HUES48 (cell line): Measurements from ENCODE around the gene AFAP1L1.

Experiments
- H3K27ac ChIP-seq: one replicate; pipeline ENCODE4 v1.7.0; 2013; ENCODE audit warnings: low read depth, low read length, inconsistent platforms
- H3K27me3 ChIP-seq: 2 replicates; pipeline ENCODE4 v1.6.1; 2013; ENCODE audit warnings: mild to moderate bottlenecking, low read length; ENCODE audit not compliant: control insufficient read depth, insufficient read depth
- H3K36me3 ChIP-seq: 2 replicates; pipeline ENCODE4 v1.6.1; 2013; ENCODE audit warnings: low read length; ENCODE audit not compliant: control insufficient read depth, insufficient read depth
- H3K4me1 ChIP-seq: 2 replicates; pipeline ENCODE4 v1.6.1; 2013; ENCODE audit warnings: mild to moderate bottlenecking, low read length; ENCODE audit not compliant: control insufficient read depth, insufficient read depth
- H3K4me3 ChIP-seq: 2 replicates; pipeline ENCODE4 v1.5.1; 2013; ENCODE audit warnings: mild to moderate bottlenecking, low read depth, low read length
- H3K9ac ChIP-seq: 2 replicates; pipeline ENCODE4 v1.6.1; 2013; ENCODE audit warnings: mild to moderate bottlenecking, low read depth, low read length, moderate library complexity
- H3K9me3 ChIP-seq: 2 replicates; pipeline ENCODE4 v1.6.1; 2013; ENCODE audit warnings: low read length; ENCODE audit not compliant: control insufficient read depth, insufficient read depth

Gene AFAP1L1

DNA sequence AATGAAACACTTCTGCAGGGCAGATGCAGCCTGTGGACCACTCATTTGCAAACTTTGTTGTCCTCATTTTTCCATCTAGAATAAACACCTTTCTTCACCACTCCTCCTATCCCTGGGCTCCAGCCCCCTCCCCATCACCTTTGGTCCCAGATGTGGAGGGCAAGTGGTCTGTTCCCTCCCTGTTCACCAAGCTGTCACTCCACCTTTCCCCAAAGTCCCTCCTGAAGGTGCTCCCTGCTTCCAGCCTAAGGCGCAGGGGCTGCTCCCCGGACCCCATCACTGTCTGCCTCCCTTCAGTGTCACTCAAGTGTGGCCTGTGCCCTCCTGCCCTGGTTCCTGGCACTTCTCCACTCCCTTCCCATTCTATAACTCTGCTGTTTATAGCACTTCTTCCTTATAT lies 93.1 kb downstream of the AFAP1L1 start:
- no peaks in the 10 kb centered on the region for H3K27me3 ChIP-seq
- 0 out of 2 replicates have a peak, but pooled peaks cover 4% of the 10 kb centered on the region for H3K36me3 ChIP-seq

DNA sequence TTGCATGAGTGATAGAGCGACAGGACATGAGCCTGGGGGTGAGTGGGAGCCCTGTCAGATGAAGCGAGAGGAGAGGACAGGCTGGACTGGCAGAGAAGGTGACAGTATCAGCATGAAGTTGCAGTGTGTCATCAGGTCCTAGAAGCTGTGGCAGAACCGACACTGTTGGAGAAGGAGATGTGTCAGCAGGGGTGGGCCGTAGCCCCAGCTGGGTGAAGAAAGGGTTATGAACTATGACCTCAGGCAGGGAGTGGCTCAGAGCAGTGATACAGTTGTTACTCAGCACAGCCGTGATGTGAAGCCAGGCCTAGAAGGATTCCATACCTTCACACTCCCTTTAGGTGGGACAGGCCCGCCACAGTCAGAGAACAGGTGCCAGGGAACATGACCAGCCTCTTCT lies 93.8 kb downstream of the AFAP1L1 start:
- no peaks in the 10 kb centered on the region for H3K9me3 ChIP-seq
- 0 out of 2 replicates have a peak, but pooled peaks cover 4% of the 10 kb centered on the region for H3K36me3 ChIP-seq
- no peaks in the 10 kb centered on the region for H3K27me3 ChIP-seq
- no peak overlapping the region for H3K27ac ChIP-seq
- H3K4me1 ChIP-seq, result no peaks in the 10 kb centered on the region
- no peak overlapping the region for H3K9ac ChIP-seq
- no peak overlapping the region for H3K4me3 ChIP-seq

More for the DNA sequence above, 93.1 kb downstream of the AFAP1L1 start:
- Histone ChIP-seq H3K4me3 (no peak overlapping the region), H3K9me3 (no peaks in the 10 kb centered on the region), H3K27ac (no peak overlapping the region), H3K4me1 (no peaks in the 10 kb centered on the region), H3K9ac (no peak overlapping the region)

DNA sequence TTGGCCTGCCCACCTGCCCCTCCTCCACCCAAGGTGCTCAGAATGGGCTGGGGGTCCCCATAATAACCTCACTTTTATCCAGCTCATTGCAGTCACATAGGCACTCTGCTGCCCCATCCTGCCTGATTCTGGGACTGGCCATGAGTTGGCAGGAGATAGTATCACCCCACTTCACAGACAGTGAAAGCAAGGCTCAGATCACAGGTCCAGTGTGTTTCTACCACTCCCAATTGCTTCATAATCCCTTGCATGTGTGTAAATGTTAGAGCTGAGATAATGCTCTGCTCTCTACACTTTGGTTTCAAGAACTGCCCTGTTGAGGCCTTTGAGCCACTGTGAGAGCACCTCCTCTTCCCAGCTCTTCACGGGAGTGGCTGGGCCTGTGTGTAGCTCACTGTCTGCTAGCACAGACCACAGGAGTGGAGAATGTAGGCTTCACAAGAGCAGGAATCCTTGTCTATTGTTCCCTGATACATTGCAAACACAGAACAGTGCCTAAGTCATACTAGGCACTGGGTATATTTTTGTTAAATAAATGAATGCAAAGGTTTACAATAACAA lies 94.6 kb downstream of the AFAP1L1 start:
- Histone ChIP-seq H3K4me3 (no peak overlapping the region), H3K27ac (no peak overlapping the region), H3K9me3 (no peaks in the 10 kb centered on the region), H3K27me3 (no peaks in the 10 kb centered on the region), H3K36me3 (0 out of 2 replicates have a peak, but pooled peaks cover 4% of the 10 kb centered on the region), H3K9ac (no peak overlapping the region), H3K4me1 (no peaks in the 10 kb centered on the region)

GRCh38 chr5:149367249-149367971 lies 95.8 kb downstream of the AFAP1L1 start:
- Histone ChIP-seq H3K4me3 (no peak overlapping the region), H3K36me3 (0 out of 2 replicates have a peak, but pooled peaks cover 4% of the 10 kb centered on the region), H3K27me3 (no peaks in the 10 kb centered on the region), H3K9me3 (no peaks in the 10 kb centered on the region), H3K9ac (no peak overlapping the region), H3K4me1 (no peaks in the 10 kb centered on the region), H3K27ac (no peak overlapping the region)

DNA sequence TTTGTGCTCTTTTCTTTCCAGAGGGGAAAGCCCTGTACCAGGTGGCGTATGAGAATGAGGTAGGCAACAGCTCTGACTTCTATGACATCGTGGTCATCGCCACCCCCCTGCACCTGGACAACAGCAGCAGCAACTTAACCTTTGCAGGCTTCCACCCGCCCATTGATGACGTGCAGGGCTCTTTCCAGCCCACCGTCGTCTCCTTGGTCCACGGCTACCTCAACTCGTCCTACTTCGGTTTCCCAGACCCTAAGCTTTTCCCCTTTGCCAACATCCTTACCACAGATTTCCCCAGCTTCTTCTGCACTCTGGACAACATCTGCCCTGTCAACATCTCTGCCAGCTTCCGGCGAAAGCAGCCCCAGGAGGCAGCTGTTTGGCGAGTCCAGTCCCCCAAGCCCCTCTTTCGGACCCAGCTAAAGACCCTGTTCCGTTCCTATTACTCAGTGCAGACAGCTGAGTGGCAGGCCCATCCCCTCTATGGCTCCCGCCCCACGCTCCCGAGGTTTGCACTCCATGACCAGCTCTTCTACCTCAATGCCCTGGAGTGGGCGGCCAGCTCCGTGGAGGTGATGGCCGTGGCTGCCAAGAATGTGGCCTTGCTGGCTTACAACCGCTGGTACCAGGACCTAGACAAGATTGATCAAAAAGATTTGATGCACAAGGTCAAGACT lies 96.5 kb downstream of the AFAP1L1 start:
- 0 out of 2 replicates have a peak, but pooled peaks cover 4% of the 10 kb centered on the region for H3K36me3 ChIP-seq
- H3K9ac ChIP-seq, result no peak overlapping the region
- H3K27me3 ChIP-seq, result no peaks in the 10 kb centered on the region
- H3K27ac ChIP-seq, result no peak overlapping the region
- no peaks in the 10 kb centered on the region for H3K9me3 ChIP-seq
- no peak overlapping the region for H3K4me3 ChIP-seq
- H3K4me1 ChIP-seq, result no peaks in the 10 kb centered on the region

- no peaks in the 10 kb centered on the region for H3K9me3 ChIP-seq
- no peaks in the 10 kb centered on the region for H3K27me3 ChIP-seq
- H3K36me3 ChIP-seq, result 0 out of 2 replicates have a peak, but pooled peaks cover 4% of the 10 kb centered on the region
- no peaks in the 10 kb centered on the region for H3K4me1 ChIP-seq
- H3K4me3 ChIP-seq, result no peak overlapping the region
- no peak overlapping the region for H3K27ac ChIP-seq
- no peak overlapping the region for H3K9ac ChIP-seq
Measured at GRCh38 chr5:149370878-149371277, 99.2 kb downstream of the AFAP1L1 start.

DNA sequence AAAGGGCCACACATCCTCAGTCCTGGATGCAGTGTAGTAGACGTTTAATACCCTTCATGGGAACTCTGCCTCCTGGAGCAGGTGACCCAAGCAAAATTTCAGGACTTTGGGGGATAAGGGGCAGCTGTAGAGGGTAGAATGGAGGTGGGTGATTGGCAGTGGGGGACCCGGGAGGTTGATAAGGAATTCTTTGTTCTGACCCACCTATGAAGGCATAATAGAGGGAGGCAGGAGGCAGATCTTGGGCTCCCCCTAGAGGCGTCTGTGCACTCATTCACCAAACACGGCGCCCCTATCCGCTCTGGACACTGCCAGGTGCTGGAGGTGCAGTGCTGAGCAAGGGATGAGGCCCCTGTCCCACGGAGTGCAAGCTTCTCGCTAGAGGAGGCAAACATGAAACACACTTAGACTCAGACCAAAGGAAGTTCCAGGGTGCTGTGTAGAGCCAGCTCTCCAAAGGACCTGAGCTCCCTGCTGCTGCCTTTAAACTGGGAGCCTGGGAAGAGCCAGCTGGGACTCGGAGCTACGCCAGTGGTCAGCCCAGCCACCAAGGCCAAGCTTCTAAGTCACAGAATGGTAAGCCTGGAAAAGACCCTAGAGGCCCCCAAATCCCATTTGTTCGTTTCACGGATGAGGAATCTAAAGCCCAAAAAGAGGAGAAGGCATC lies 99.8 kb downstream of the AFAP1L1 start:
- H3K27ac ChIP-seq, result no peak overlapping the region
- no peaks in the 10 kb centered on the region for H3K9me3 ChIP-seq
- 0 out of 2 replicates have a peak, but pooled peaks cover 4% of the 10 kb centered on the region for H3K36me3 ChIP-seq
- H3K9ac ChIP-seq, result no peak overlapping the region
- H3K27me3 ChIP-seq, result no peaks in the 10 kb centered on the region
- H3K4me1 ChIP-seq, result no peaks in the 10 kb centered on the region
- H3K4me3 ChIP-seq, result no peak overlapping the region

DNA sequence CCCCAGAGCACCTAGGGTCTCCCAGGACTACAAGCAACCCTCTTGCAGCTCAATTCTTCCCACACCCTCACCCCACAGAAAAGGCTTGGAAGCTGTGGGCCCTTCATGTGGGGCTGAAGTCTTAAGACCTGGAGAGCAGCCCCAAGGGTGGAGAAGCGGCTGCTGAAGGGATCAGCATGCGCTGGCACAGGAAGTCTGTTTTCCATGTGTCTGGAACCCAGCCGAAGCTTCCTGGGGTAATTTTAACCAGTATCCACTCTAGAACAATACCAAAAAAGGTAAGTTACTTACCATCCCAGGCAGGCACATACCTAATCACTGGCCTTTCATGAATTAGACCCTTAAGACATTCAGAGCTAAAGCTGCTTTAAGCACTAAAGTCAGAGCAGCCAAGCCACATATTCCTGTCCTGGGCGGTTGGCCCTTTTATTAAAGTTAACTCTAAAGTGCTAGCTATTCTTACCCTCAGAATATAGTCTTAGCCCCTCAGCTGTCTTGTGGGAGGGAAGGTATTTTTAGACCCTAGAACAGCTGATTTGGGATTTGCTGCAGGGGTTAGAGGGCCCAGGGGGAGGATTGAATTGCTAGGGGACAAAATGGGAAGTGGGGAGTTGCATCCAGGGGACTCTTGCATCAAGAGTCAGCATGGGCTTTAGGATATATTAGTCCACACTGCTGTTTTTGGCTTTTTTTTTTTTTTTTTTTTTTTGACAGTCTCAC lies 100.6 kb downstream of the AFAP1L1 start:
- Histone ChIP-seq H3K36me3 (0 out of 2 replicates have a peak, but pooled peaks cover 4% of the 10 kb centered on the region), H3K4me3 (no peak overlapping the region), H3K4me1 (no peaks in the 10 kb centered on the region), H3K9me3 (no peaks in the 10 kb centered on the region), H3K9ac (no peak overlapping the region), H3K27ac (no peak overlapping the region), H3K27me3 (no peaks in the 10 kb centered on the region)

- Histone ChIP-seq H3K27me3 (no peaks in the 10 kb centered on the region), H3K4me1 (no peaks in the 10 kb centered on the region), H3K27ac (no peak overlapping the region), H3K36me3 (0 out of 2 replicates have a peak, but pooled peaks cover 4% of the 10 kb centered on the region), H3K4me3 (no peak overlapping the region), H3K9me3 (no peaks in the 10 kb centered on the region), H3K9ac (no peak overlapping the region)
Measured at GRCh38 chr5:149372932-149373331, 101.3 kb downstream of the AFAP1L1 start.

DNA sequence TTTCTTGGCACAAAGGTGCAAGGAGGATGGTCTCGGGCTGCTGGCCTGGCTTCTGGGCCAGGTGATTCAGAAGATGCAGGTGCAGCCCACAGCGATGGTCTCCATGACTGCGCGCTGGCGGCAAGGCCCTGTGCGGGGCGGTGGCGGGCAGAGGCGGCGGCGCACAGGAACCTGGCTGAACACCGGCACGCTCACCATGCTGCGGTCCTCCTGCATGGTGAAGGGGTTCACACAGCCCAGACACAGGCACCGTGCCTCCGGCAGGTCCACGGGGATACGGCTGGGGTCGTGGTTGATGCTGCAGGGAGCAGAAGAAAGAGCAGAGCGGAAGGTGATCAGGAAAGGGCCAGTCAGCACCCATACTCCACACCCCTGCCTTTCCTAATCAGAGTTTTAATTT lies 102.6 kb downstream of the AFAP1L1 start:
- H3K9me3 ChIP-seq, result no peaks in the 10 kb centered on the region
- no peaks in the 10 kb centered on the region for H3K27me3 ChIP-seq
- no peaks in the 10 kb centered on the region for H3K4me1 ChIP-seq
- no peak overlapping the region for H3K9ac ChIP-seq
- no peak overlapping the region for H3K27ac ChIP-seq
- no peak overlapping the region for H3K4me3 ChIP-seq
- no peaks in the 10 kb centered on the region for H3K36me3 ChIP-seq
